Colonic mucosa (tissue), 4 donors: ENCODE results near the gene ALOX15B. TPM values are rescaled to one million over a fixed set of nuclear protein-coding genes. Genes with fewer than 3 reads are reported as not detected.

Experiments used
- DNase-seq: peaks from one replicate; pipeline ENCODE4 v3.0.0-alpha.2; 2020
- H3K27ac ChIP-seq: fragments of 200-600 bp; one replicate; pipeline ENCODE4 v1.8.0; 2021
- H3K27me3 ChIP-seq: fragments of 200-600 bp; one replicate; pipeline ENCODE4 v1.8.0; 2021
- H3K36me3 ChIP-seq: fragments of 200-600 bp; one replicate; pipeline ENCODE4 v1.8.0; 2021
- H3K4me1 ChIP-seq: fragments of 200-600 bp; one replicate; pipeline ENCODE4 v1.8.0; 2021; ENCODE audit warnings: mild to moderate bottlenecking
- H3K4me3 ChIP-seq: fragments of 200-600 bp; one replicate; pipeline ENCODE4 v1.8.0; 2021
- H3K9ac ChIP-seq, 2 donors: one replicate each; pipeline ENCODE4 v1.7.0; 2013; ENCODE audit warnings: control low read depth in 2 of 2, low read depth in 2 of 2, low read length in 2 of 2
- H3K9me3 ChIP-seq: fragments of 200-600 bp; one replicate; pipeline ENCODE4 v1.8.0; 2021
- CTCF ChIP-seq: fragments of 200-600 bp; IDR thresholded peaks from one replicate; pipeline ENCODE4 v1.8.0; 2022; ENCODE audit warnings: antibody characterized with exemption, mild to moderate bottlenecking
- intact Hi-C: fragments of 100-400 bp; cut with DNase I; formaldehyde crosslinking; loops from one replicate; pipeline ENCODE4 v1.14.1; 2022
- total RNA-seq, 2 donors: library from RNA; stranded (reverse); fragmentation: NEBNext Ultra II Directional in 1 of 2; extraction: Animal tissue kit (Norgen Biotek cat#: 25700) in 1 of 2; gene quantifications; one replicate each; pipeline ENCODE4 v1.2.1, GENCODE V29; 2021
- donor health status: healthy.
- donor health status: DM: no; HTN: no; CAD: no.
- donor health status: DM: no; HTN: no; CAD: no.

Gene ALOX15B
- total RNA-seq, 2 donors from 2014 or later, result 0.52 to 0.56 TPM

- TF ChIP-seq CTCF, result no peak
- Histone ChIP-seq H3K9ac (no peak overlapping the region), H3K4me1 (peaks cover 6% of the 10 kb centered on the region), H3K27me3 (peaks cover 20% of the 10 kb centered on the region), H3K9me3 (no peaks in the 10 kb centered on the region), H3K36me3 (no peaks in the 10 kb centered on the region), H3K27ac (no peak overlapping the region), H3K4me3 (peak overlapping the region; percentile 20)
- intact Hi-C loops, result no loop called here
- DNase-seq, result no peak
Measured at GRCh38 chr17:8063761-8064534, 25.1 kb downstream of the ALOX15B start.

- peaks cover 12% of the 10 kb centered on the region for H3K4me1 ChIP-seq
- H3K36me3 ChIP-seq, result no peaks in the 10 kb centered on the region
- intact Hi-C loops, result no loop called here
- no peak overlapping the region for H3K4me3 ChIP-seq
- no peaks in the 10 kb centered on the region for H3K9me3 ChIP-seq
- DNase-seq, result no peak
- no peak overlapping the region for H3K27ac ChIP-seq
- H3K9ac ChIP-seq, result no peak overlapping the region
- peaks cover 15% of the 10 kb centered on the region for H3K27me3 ChIP-seq
- no peak for TF ChIP-seq CTCF
Measured at GRCh38 chr17:8064561-8065019, 25.7 kb downstream of the ALOX15B start.

- intact Hi-C loops, result no loop called here
- peaks cover 10% of the 10 kb centered on the region for H3K27me3 ChIP-seq
Measured at GRCh38 chr17:8066841-8067775, 28.2 kb downstream of the ALOX15B start.

GRCh38 chr17:8067806-8068205 is 28.9 kb downstream of the ALOX15B start:
- no peaks in the 10 kb centered on the region for H3K9me3 ChIP-seq
- no peak overlapping the region for H3K9ac ChIP-seq
- H3K4me1 ChIP-seq, result peaks cover 14% of the 10 kb centered on the region
- no peaks in the 10 kb centered on the region for H3K36me3 ChIP-seq
- intact Hi-C loops, result no loop called here
- H3K27me3 ChIP-seq, result peaks cover 9% of the 10 kb centered on the region
- H3K4me3 ChIP-seq, result no peak overlapping the region
- no peak for DNase-seq
- no peak overlapping the region for H3K27ac ChIP-seq
- no peak for TF ChIP-seq CTCF

More at GRCh38 chr17:8066841-8067775, 28.2 kb downstream of the ALOX15B start:
- Histone ChIP-seq H3K27ac (no peak overlapping the region), H3K4me1 (peaks cover 14% of the 10 kb centered on the region), H3K9ac (no peak overlapping the region), H3K36me3 (no peaks in the 10 kb centered on the region), H3K9me3 (no peaks in the 10 kb centered on the region), H3K4me3 (no peak overlapping the region)
- peak; percentile 24 for DNase-seq
- no peak for TF ChIP-seq CTCF

GRCh38 chr17:8068736-8069586 is 30.1 kb downstream of the ALOX15B start:
- Histone ChIP-seq H3K4me1 (peaks cover 20% of the 10 kb centered on the region), H3K36me3 (no peaks in the 10 kb centered on the region), H3K4me3 (no peak overlapping the region), H3K9me3 (no peaks in the 10 kb centered on the region), H3K27me3 (peaks cover 5% of the 10 kb centered on the region), H3K9ac (peak overlapping the region; percentile 15 to 30), H3K27ac (peak overlapping the region; percentile 87)
- no peak for TF ChIP-seq CTCF
- DNase-seq, result peak; percentile 85
- intact Hi-C loops, result no loop called here
